Measurements from ENCODE around the gene SLC25A6. TPM values are rescaled to one million over a fixed set of nuclear protein-coding genes. Genes with fewer than 3 reads are reported as not detected.

SLC25A6 gene
- total and polyA plus RNA-seq, 9 of the 15 experiments (the other 6 are each of a cell fraction or from before 2014, with no cell fraction given): 24.6 to 330 (median 129) TPM

DNA sequence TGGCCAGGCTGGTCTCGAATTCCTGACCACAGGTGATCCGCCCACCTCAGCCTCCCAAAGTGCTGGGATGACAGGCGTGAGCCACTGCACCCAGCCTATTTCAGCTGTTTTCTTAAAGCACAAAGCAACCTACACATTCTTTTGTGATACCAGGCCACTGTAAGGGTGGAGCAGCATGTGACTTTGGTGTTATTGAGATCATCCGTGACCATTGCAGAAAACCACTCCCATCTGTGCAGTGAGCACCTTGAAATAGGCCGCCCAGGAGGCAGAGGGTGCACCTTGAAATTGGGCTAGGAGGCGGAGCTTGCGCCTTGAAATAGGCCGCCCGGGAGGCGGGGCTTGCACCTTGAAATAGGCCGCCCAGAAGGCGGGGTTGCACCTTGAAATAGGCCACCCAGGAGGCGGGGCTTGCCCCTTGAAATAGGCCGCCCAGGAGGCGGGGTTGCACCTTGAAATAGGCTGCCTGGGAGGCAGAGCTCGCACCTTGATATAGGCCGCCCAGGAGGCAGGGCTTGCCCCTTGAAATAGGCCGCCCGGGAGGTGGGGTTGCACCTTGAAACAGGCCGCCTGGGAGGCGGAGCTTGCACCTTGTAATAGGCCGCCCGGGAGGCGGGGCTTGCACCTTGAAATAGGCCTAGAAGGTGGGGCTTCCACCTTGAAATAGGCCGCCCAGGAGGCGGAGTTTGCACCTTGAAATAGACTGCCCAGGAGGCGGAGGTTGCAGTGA lies 9.0 kb upstream of the SLC25A6 start:
- POLR2A ChIA-PET: no interaction called here
- Histone ChIP-seq H3K4me2 (ENCODE audit: insufficient read depth, low read length) (no peak overlapping the region), H4K20me1 (replicated peaks; ENCODE audit: control insufficient read depth, insufficient read depth, low read length) (no peaks in the 10 kb centered on the region), H3K27me3 (ENCODE audit: control insufficient read depth in 2 of 2, insufficient read depth in 2 of 2, low read length in 2 of 2) (no peaks in the 10 kb centered on the region), H3K4me3 (no peak overlapping the region), H3K9me3 (replicated peaks; ENCODE audit: control insufficient read depth, insufficient read depth, low read depth, low read length) (no peaks in the 10 kb centered on the region), H2AFZ (ENCODE audit: low read depth, low read length) (no peak overlapping the region), H3K79me2 (ENCODE audit: control insufficient read depth, insufficient read depth, low read length) (no peaks in the 10 kb centered on the region), H3K27ac (ENCODE audit: extremely low read depth, low read depth, low read length) (no peak overlapping the region), H3K9me1 (ENCODE audit: control insufficient read depth, insufficient read depth, low read length) (no peaks in the 10 kb centered on the region), H3K9ac (ENCODE audit: insufficient read depth in 1 of 2, low read depth in 2 of 2, low read length in 2 of 2) (no peak overlapping the region), H3K4me1 (replicated peaks in 1 of 2; ENCODE audit: control insufficient read depth in 2 of 2, insufficient read depth in 2 of 2, low read length in 2 of 2) (peaks cover 2 to 12% of the 10 kb centered on the region in 2 experiments; a peak in 3 of 5 replicates), H3K36me3 (ENCODE audit: control insufficient read depth, insufficient read depth, low read length) (peaks cover 20% of the 10 kb centered on the region; the same call in 1 of the 3 replicates)
- TF ChIP-seq, protein P1, sequence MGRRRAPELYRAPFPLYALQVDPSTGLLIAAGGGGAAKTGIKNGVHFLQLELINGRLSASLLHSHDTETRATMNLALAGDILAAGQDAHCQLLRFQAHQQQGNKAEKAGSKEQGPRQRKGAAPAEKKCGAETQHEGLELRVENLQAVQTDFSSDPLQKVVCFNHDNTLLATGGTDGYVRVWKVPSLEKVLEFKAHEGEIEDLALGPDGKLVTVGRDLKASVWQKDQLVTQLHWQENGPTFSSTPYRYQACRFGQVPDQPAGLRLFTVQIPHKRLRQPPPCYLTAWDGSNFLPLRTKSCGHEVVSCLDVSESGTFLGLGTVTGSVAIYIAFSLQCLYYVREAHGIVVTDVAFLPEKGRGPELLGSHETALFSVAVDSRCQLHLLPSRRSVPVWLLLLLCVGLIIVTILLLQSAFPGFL (CRISPR knock-in tag; IDR thresholded peaks at IDR 0.05): no peak
- no peak for TF ChIP-seq GTF2A2 (tag; IDR thresholded peaks at IDR 0.05)
- TF ChIP-seq ZBTB1 (CRISPR knock-in tag; IDR thresholded peaks at IDR 0.05; ENCODE audit: borderline replicate concordance, low read depth): no peak
- TF ChIP-seq ZBTB17 (CRISPR knock-in tag; IDR thresholded peaks at IDR 0.05): no peak
- TF ChIP-seq ZNF140 (CRISPR knock-in tag; IDR thresholded peaks at IDR 0.05): no peak
- peak; percentile 90 for ATAC-seq
- BruUV-seq (replicated peaks): no TSS peak
- peak in 2 of 4 experiments; percentile 22 to 57 for DNase-seq (ENCODE audit: extremely low read depth in 1 of 4, low spot score in 3 of 4)
- no peak for FAIRE-seq
- in situ Hi-C loops (cut with MboI): no loop called here
- intact Hi-C loops (cut with micrococcal nuclease): no loop called here
- CTCF ChIA-PET (ENCODE audit: low intra/inter-chr PET ratio): no interaction called here
- WGBS (ENCODE audit: insufficient coverage, low coverage, missing lambda C conversion rate): 32% methylated on average over 21 of the region's 27 CpGs

Measured in K562 (cell line).